ENCODE measurements around the gene POMT2. TPM values are rescaled to one million over a fixed set of nuclear protein-coding genes. Genes with fewer than 3 reads are reported as not detected.

Gene POMT2
- 10 to 100 TPM; 11.9 to 26.2 (median 14.7) TPM for total RNA-seq
- 10 to 100 TPM; 27.5 to 29.5 TPM for polyA plus RNA-seq

DNA sequence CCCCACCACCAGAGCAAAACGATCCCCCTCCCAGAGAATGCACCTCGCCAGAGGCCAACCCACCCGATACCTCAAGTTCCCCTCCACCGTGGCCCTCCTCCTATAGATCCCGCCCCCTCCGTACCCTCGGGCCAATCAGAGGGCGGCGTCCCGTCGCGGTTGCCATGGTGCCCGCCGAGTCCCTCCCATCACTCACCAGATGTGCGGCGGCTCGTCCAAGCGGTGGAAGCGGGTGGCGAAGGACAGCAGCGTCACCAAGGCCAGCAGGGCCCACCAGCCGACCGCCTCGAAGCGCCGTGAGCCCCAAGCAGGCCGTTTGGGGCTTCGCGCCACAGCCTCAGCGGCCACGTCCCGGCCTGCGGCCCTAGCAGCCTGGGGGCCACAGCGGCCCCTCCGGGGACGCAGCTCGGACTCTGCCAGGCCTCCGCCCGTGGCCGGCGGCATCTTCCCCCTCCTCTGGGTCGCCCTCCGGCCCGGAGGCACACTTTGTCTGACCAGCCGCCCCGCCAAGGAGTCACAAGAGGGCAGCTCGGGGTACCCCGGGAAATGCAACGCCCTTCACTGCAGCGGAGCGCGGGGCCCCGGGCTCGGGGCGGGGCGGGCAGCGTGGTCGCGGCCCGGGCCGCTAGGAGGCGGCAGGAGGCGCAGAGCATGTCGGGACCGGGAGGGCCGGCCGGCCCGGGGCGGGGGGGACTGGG lies at the start of gene POMT2:
POMT2 (minus strand) TSS at position 646 of the 698 bp plus-strand sequence; CDS start at position 444, 202 bp downstream.
- intact Hi-C loops (cut with DNase I), result no loop called here
- 0 to 2% methylated on average over 34 to 69 of the region's 69 CpGs for WGBS, 2 donors
- no peaks in the 10 kb centered on the region for H3K9me3 ChIP-seq
- peaks cover 0 to 13% (median 6%) of the 10 kb centered on the region in 3 donors for H3K4me1 ChIP-seq
- peak; percentile 91 to 97 (median 94) for DNase-seq
- H3K27me3 ChIP-seq, result no peaks in the 10 kb centered on the region
- peak within 1 kb of the TSS; percentile 93 to 98 (median 94) for H3K27ac ChIP-seq
- peak within 1 kb of the TSS; percentile 94 to 99 (median 97) for H3K4me3 ChIP-seq
- H3K36me3 ChIP-seq, result no peaks in the 10 kb centered on the region
- no peak for FAIRE-seq
- peak in 2 of 4 donors; percentile 32 to 33 for TF ChIP-seq CTCF (IDR thresholded peaks at IDR 0.05)
- peak; percentile 72 to 84 (median 79) for ATAC-seq

GRCh38 chr14:77369285-77369684 lies 48.6 kb upstream of the POMT2 start:
- ATAC-seq, result no peak
- TF ChIP-seq CTCF (IDR thresholded peaks at IDR 0.05), result no peak
- intact Hi-C loops (cut with DNase I), result no loop called here
- DNase-seq, result no peak
- Histone ChIP-seq H3K9me3 (no peaks in the 10 kb centered on the region), H3K36me3 (no peaks in the 10 kb centered on the region), H3K27me3 (no peaks in the 10 kb centered on the region), H3K27ac (no peak overlapping the region), H3K4me1 (no peaks in the 10 kb centered on the region), H3K4me3 (no peak overlapping the region)
- no peak for FAIRE-seq
- 63 to 85% methylated on average over 1 of the region's 1 CpG for WGBS, 2 donors

DNA sequence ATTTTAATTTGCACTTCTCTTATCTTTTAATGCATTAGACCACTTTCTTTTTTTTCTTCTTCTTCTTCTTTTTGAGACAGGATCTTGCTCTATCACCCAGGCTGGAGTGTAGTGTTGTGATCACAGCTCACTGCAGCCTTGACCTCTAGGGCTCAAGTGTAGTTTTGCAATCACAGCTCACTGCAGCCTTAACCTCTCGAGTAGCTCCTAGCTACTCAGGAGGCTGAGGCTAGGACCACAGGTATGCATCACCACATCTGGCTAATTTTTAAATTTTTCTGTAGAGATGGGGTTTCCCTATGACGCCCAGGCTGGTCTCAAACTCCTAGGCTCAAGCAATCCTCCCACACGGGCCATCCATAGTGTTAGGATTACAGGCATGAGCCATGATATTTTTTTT lies 43.5 kb upstream of the POMT2 start:
- Histone ChIP-seq H3K9me3 (no peaks in the 10 kb centered on the region), H3K36me3 (no peaks in the 10 kb centered on the region), H3K27ac (no peak overlapping the region), H3K4me3 (no peak overlapping the region), H3K27me3 (no peaks in the 10 kb centered on the region), H3K4me1 (no peaks in the 10 kb centered on the region)
- DNase-seq (no peak), FAIRE-seq (no peak), ATAC-seq (no peak)
- WGBS, 2 donors, result 83 to 97% methylated on average over 3 of the region's 3 CpGs
- intact Hi-C loops (cut with DNase I), result no loop called here
- TF ChIP-seq CTCF (IDR thresholded peaks at IDR 0.05), result no peak

DNA sequence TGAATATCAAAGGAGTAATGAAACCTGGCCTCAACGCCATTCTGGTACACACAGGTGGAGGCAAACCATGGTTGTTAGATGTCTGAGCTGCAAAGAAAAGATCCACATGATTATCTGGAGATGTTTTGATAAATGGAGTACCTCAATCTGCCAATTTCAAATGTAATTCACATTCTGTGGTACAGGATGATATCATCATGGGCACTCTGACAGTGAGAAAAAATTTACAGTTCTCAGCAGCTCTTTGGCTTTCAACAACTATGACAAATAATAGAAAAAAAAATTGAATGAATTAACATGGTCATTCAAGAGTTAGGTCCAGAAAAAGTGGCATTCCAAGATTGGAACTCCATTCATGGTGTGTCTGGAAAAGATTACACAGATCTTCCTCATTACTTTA lies 38.9 kb upstream of the POMT2 start:
- Histone ChIP-seq H3K9me3 (no peaks in the 10 kb centered on the region), H3K27ac (no peak overlapping the region), H3K27me3 (no peaks in the 10 kb centered on the region), H3K36me3 (no peaks in the 10 kb centered on the region), H3K4me3 (no peak overlapping the region), H3K4me1 (no peaks in the 10 kb centered on the region)
- no peak for TF ChIP-seq CTCF (IDR thresholded peaks at IDR 0.05)
- intact Hi-C loops (cut with DNase I), result no loop called here
- ATAC-seq (no peak), FAIRE-seq (no peak), DNase-seq (no peak)
- 96 to 100% methylated on average over 1 of the region's 1 CpG for WGBS, 2 donors

DNA sequence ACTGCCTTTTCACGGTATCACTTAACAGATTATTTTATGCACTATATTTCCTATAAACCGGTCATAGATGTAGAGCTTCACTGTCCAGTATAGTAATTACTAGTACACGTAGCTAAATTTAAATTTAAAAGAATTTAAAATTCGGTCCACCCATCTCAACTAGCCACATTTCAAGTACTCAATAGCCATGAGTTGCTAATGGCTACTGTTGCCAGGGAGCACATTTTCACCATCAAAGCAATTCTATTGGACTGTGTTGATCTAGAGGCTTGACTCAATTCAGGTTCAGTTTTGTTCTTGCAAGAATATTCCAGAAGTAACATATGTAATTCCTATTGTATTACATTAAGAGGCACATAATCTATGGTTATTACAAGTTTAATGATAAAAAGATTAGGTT lies 36.2 kb upstream of the POMT2 start:
- no peaks in the 10 kb centered on the region for H3K36me3 ChIP-seq
- no peak for FAIRE-seq
- 82 to 89% methylated on average over 4 of the region's 4 CpGs for WGBS, 2 donors
- no peaks in the 10 kb centered on the region for H3K27me3 ChIP-seq
- DNase-seq, result no peak
- TF ChIP-seq CTCF (IDR thresholded peaks at IDR 0.05), result no peak
- H3K27ac ChIP-seq, result no peak overlapping the region
- no peak for ATAC-seq
- no peak overlapping the region for H3K4me3 ChIP-seq
- H3K4me1 ChIP-seq, result no peaks in the 10 kb centered on the region
- H3K9me3 ChIP-seq, result no peaks in the 10 kb centered on the region
- intact Hi-C loops (cut with DNase I), result no loop called here
